Activated T-cell treated with anti-CD3 and anti-CD28 coated beads for 48 hours (primary cell): Measurements from ENCODE around the gene TRIP12.
"Not testable (repeated sequence)": the region's sequence is repeated elsewhere in the genome, so short reads cannot be mapped to it uniquely, and the experiment has no call there.

Experiments used
- DNase-seq: peaks from one replicate; pipeline ENCODE4 v3.0.0-alpha.2; 2020; ENCODE audit warnings: low read depth

TRIP12 gene

GRCh38 chr2:229874647-229875046, 47.2 kb downstream of the TRIP12 start:
- DNase-seq: no peak

- DNase-seq: no peak
Observed at GRCh38 chr2:229873123-229873581, 48.7 kb downstream of the TRIP12 start.

- no peak for DNase-seq
Observed at GRCh38 chr2:229870903-229871656, 50.7 kb downstream of the TRIP12 start.

- DNase-seq: no peak
Observed at GRCh38 chr2:229869226-229869625, 52.6 kb downstream of the TRIP12 start.

GRCh38 chr2:229868794-229869193, 53.0 kb downstream of the TRIP12 start:
- no peak for DNase-seq

- no peak for DNase-seq
Observed at GRCh38 chr2:229865033-229865432, 56.8 kb downstream of the TRIP12 start.

GRCh38 chr2:229861431-229861830, 60.4 kb downstream of the TRIP12 start:
- DNase-seq: no peak

GRCh38 chr2:229860334-229860733, 61.5 kb downstream of the TRIP12 start:
- DNase-seq: no peak

GRCh38 chr2:229858351-229858750, 63.5 kb downstream of the TRIP12 start:
- no peak for DNase-seq

GRCh38 chr2:229857634-229858033, 64.2 kb downstream of the TRIP12 start:
- no peak for DNase-seq

- DNase-seq: no peak
Observed at GRCh38 chr2:229856413-229856812, 65.4 kb downstream of the TRIP12 start.

- no peak for DNase-seq
Observed at GRCh38 chr2:229855116-229855515, 66.7 kb downstream of the TRIP12 start.

GRCh38 chr2:229852565-229852964, 69.2 kb downstream of the TRIP12 start:
- DNase-seq: no peak

GRCh38 chr2:229851870-229852269, 69.9 kb downstream of the TRIP12 start:
- DNase-seq: no peak

- DNase-seq: not testable (repeated sequence)
Observed at GRCh38 chr2:229850355-229851275, 71.2 kb downstream of the TRIP12 start.

- DNase-seq: no peak
Observed at GRCh38 chr2:229849073-229849472, 72.7 kb downstream of the TRIP12 start.

- DNase-seq: no peak
Observed at GRCh38 chr2:229843613-229844012, 78.2 kb downstream of the TRIP12 start.

- DNase-seq: no peak
Observed at GRCh38 chr2:229838729-229839128, 83.1 kb downstream of the TRIP12 start.

- no peak for DNase-seq
Observed at GRCh38 chr2:229836847-229837246, 85.0 kb downstream of the TRIP12 start.

- no peak for DNase-seq
Observed at GRCh38 chr2:229835596-229836283, 86.1 kb downstream of the TRIP12 start.

- DNase-seq: not testable (repeated sequence)
Observed at GRCh38 chr2:229834368-229834767, 87.4 kb downstream of the TRIP12 start.

GRCh38 chr2:229832510-229832898, 89.3 kb downstream of the TRIP12 start:
- no peak for DNase-seq
